GM23248 (cell line): Measurements from ENCODE around the gene WDR88.
"Not testable (repeated sequence)": the region's sequence is repeated elsewhere in the genome, so short reads cannot be mapped to it uniquely, and the experiment has no call there.

Experiments
- EZH2 ChIP-seq: fragments of 200-600 bp; sonication (generic); IDR thresholded peaks from 2 replicates; pipeline ENCODE4 v1.6.1; 2018; ENCODE audit warnings: antibody characterized with exemption, mild to moderate bottlenecking; ENCODE audit not compliant: insufficient read depth, poor library complexity, severe bottlenecking
- EZH2phosphoT487 ChIP-seq: fragments of 200-600 bp; sonication (generic); IDR thresholded peaks from 2 replicates; pipeline ENCODE4 v1.6.1; 2018; ENCODE audit warnings: antibody characterized with exemption, moderate library complexity, mild to moderate bottlenecking, low read depth; ENCODE audit not compliant: insufficient read depth

- not testable (repeated sequence) for TF ChIP-seq EZH2phosphoT487, EZH2
Measured at GRCh38 chr19:33152625-33153024, 20.7 kb downstream of the WDR88 start.
